CD4-positive, alpha-beta T cell (primary cell): ENCODE measurements around the gene WDR13. TPM values are rescaled to one million over a fixed set of nuclear protein-coding genes. Genes with fewer than 3 reads are reported as not detected.

Experiments
- ATAC-seq: fragments of 200-7000 bp; cut with Tn5 transposase; one replicate; pipeline ENCODE4 v1.10.0; 2022; ENCODE audit warnings: mild to moderate bottlenecking; ENCODE audit not compliant: poor library complexity
- CTCF ChIA-PET: fragments of 350-600 bp; sonication (Branson Sonifier 250); formaldehyde crosslinking; loops from one replicate; lab custom pipeline; 2021; ENCODE audit warnings: antibody characterized with exemption, inconsistent platforms; lab: Charles Lee
- POLR2A ChIA-PET: fragments of 350-600 bp; sonication (Branson Sonifier 250); formaldehyde crosslinking; loops from one replicate; lab custom pipeline; 2021; ENCODE audit warnings: antibody characterized with exemption, inconsistent platforms; lab: Charles Lee
- DNase-seq, 14 experiments: peaks; one replicate each; pipeline ENCODE4 v3.0.0-alpha.2; 2013 to 2020; ENCODE audit warnings: mixed read lengths in 2 of 14
- H3K27ac ChIP-seq, 2 donors: one replicate each; pipeline versions ENCODE4 v1.5.1 to v1.7.0; 2013; ENCODE audit warnings: low read length in 2 of 2, low read depth in 1 of 2, mild to moderate bottlenecking in 1 of 2
- H3K27me3 ChIP-seq, 2 experiments: 1 replicate in 1 of 2; 2 replicates in 1 of 2; pipeline versions ENCODE4 v1.6.1 to v1.7.0; 2013; ENCODE audit warnings: low read length in 2 of 2, control low read depth in 1 of 2, mild to moderate bottlenecking in 1 of 2, moderate library complexity in 1 of 2; ENCODE audit not compliant: insufficient read depth in 2 of 2, control insufficient read depth in 1 of 2
- H3K36me3 ChIP-seq: one replicate; pipeline ENCODE4 v1.6.1; 2013; ENCODE audit warnings: low read length, control low read depth; ENCODE audit not compliant: insufficient read depth
- H3K4me1 ChIP-seq: one replicate; pipeline ENCODE4 v1.6.1; 2013; ENCODE audit warnings: low read length, control low read depth; ENCODE audit not compliant: insufficient read depth
- H3K4me3 ChIP-seq: one replicate; pipeline ENCODE4 v1.5.1; 2013; ENCODE audit warnings: mild to moderate bottlenecking, low read length, moderate library complexity
- H3K9me3 ChIP-seq, 2 experiments: 1 replicate in 1 of 2; 2 replicates in 1 of 2; pipeline versions ENCODE4 v1.6.1 to v1.7.0; 2013; ENCODE audit warnings: low read length in 2 of 2, mild to moderate bottlenecking in 2 of 2, control low read depth in 1 of 2, moderate library complexity in 1 of 2; ENCODE audit not compliant: control insufficient read depth in 1 of 2, insufficient read depth in 1 of 2
- H3K27ac Mint-ChIP-seq: one replicate; pipeline ENCODE4 v1.8.0; 2020; ENCODE audit warnings: mixed read lengths
- H3K27me3 Mint-ChIP-seq: one replicate; pipeline ENCODE4 v1.8.0; 2021; ENCODE audit warnings: mixed read lengths
- H3K36me3 Mint-ChIP-seq: one replicate; pipeline ENCODE4 v1.8.0; 2021; ENCODE audit warnings: low read depth, mixed read lengths
- H3K4me1 Mint-ChIP-seq: one replicate; pipeline ENCODE4 v1.8.0; 2021; ENCODE audit warnings: low read depth, mixed read lengths
- H3K4me3 Mint-ChIP-seq: one replicate; pipeline ENCODE4 v1.8.0; 2020; ENCODE audit warnings: mild to moderate bottlenecking, mixed read lengths
- H3K9me3 Mint-ChIP-seq: one replicate; pipeline ENCODE4 v1.8.0; 2020; ENCODE audit warnings: mixed read lengths
- CTCF ChIP-seq: fragments of 200-600 bp; IDR thresholded peaks from one replicate; pipeline ENCODE4 v1.8.0; 2022; ENCODE audit warnings: antibody characterized with exemption, mild to moderate bottlenecking
- intact Hi-C, 2 experiments: fragments of 100-400 bp; cut with DNase I in 1 of 2; cut with micrococcal nuclease in 1 of 2; formaldehyde crosslinking; loops; one replicate each; pipeline versions ENCODE4 v1.15.1 to v1.9.0; 2023 to 2025; cut with DNase I, micrococcal nuclease
- total RNA-seq, 174 experiments: library from RNA in 2 of 174; stranded (reverse) in 2 of 174; gene quantifications; one replicate each; pipeline ENCODE4 v1.2.3 and lab custom pipeline; 2021 to 2026

The WDR13 gene
- total RNA-seq, 2 experiments from 2014 or later = 37.9 to 43.4 TPM

- ChIA-PET POLR2A (interaction anchor here (0.7 to 1.6 kb wide), 5 partner anchors 58 to 325 kb away, joined by 3 to 7 read pairs (median 5); partner anchors contain the start of genes HDAC6, OTUD5 and RBM3), CTCF (interaction anchor here (0.6 to 1.3 kb wide), 2 partner anchors 16 to 1394 kb away, joined by 3 read pairs; no protein-coding TSS in a partner anchor)
- TF ChIP-seq CTCF = no peak
- no peaks in the 10 kb centered on the region for H3K9me3 Mint-ChIP-seq
- Histone ChIP-seq H3K27me3 (no peaks in the 10 kb centered on the region), H3K36me3 (no peaks in the 10 kb centered on the region), H3K27ac (no peak overlapping the region), H3K9me3 (no peaks in the 10 kb centered on the region), H3K4me1 (peaks cover 13% of the 10 kb centered on the region), H3K4me3 (no peak overlapping the region)
- no peak overlapping the region for H3K27ac Mint-ChIP-seq
- H3K36me3 Mint-ChIP-seq = no peaks in the 10 kb centered on the region
- no peaks in the 10 kb centered on the region for H3K27me3 Mint-ChIP-seq
- ATAC-seq = no peak
- peaks cover 11% of the 10 kb centered on the region for H3K4me1 Mint-ChIP-seq
- intact Hi-C loops = loop anchor here in 1 of 2 experiments (10.0 kb wide), 1 partner anchor 1693 kb away; no protein-coding TSS in a partner anchor
- H3K4me3 Mint-ChIP-seq = no peak overlapping the region
- no peak for DNase-seq
Measured at GRCh38 chrX:48632207-48632606, 34.9 kb downstream of the WDR13 start.

- POLR2A ChIA-PET = no interaction called here
- TF ChIP-seq CTCF = no peak
- no peaks in the 10 kb centered on the region for H3K27me3 Mint-ChIP-seq
- H3K27ac ChIP-seq = no peak overlapping the region
- ATAC-seq = no peak
- CTCF ChIA-PET = no interaction called here
- H3K36me3 Mint-ChIP-seq = no peaks in the 10 kb centered on the region
- no peak overlapping the region for H3K4me3 Mint-ChIP-seq
- H3K9me3 Mint-ChIP-seq = no peaks in the 10 kb centered on the region
- H3K27me3 ChIP-seq = no peaks in the 10 kb centered on the region
- intact Hi-C loops = loop anchor here in 1 of 2 experiments (10.0 kb wide), 1 partner anchor 1688 kb away; no protein-coding TSS in a partner anchor
- no peaks in the 10 kb centered on the region for H3K36me3 ChIP-seq
- H3K4me1 ChIP-seq = peaks cover 12% of the 10 kb centered on the region
- DNase-seq = no peak
- H3K4me3 ChIP-seq = no peak overlapping the region
- no peak overlapping the region for H3K27ac Mint-ChIP-seq
- H3K9me3 ChIP-seq = no peaks in the 10 kb centered on the region
- peaks cover 9% of the 10 kb centered on the region for H3K4me1 Mint-ChIP-seq
Measured at GRCh38 chrX:48636301-48636700, 39.0 kb downstream of the WDR13 start.

DNA sequence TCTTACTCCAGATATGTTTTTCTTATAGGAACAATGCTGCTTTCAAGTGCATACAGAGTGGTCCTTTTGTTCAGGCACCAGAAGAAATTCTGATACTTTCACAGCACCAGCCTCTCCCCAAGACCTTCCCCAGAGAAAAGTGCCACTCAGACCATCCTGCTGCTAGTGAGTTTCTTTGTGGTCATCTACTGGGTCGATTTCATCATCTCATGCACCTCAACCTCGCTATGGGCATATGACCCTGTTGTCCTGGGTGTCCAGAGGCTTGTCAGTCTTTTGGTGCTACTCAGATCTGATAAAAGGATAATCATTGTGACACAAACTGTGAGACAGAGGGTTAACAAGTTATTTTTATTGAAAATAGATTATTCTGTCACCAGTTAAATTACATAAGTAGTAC, 39.5 kb downstream of the WDR13 start:
- Mint-ChIP-seq H3K9me3 (no peaks in the 10 kb centered on the region), H3K4me3 (no peak overlapping the region), H3K4me1 (peaks cover 4% of the 10 kb centered on the region), H3K36me3 (no peaks in the 10 kb centered on the region), H3K27ac (no peak overlapping the region), H3K27me3 (no peaks in the 10 kb centered on the region)
- ATAC-seq (no peak), DNase-seq (no peak)
- ChIA-PET CTCF (no interaction called here), POLR2A (interaction anchor here (0.7 kb wide), 1 partner anchor 319 kb away, joined by 3 read pairs; no protein-coding TSS in a partner anchor)
- no peak for TF ChIP-seq CTCF
- H3K27me3 ChIP-seq = no peaks in the 10 kb centered on the region
- H3K27ac ChIP-seq = no peak overlapping the region
- H3K4me3 ChIP-seq = no peak overlapping the region
- peaks cover 7% of the 10 kb centered on the region for H3K4me1 ChIP-seq
- intact Hi-C loops = loop anchor here in 1 of 2 experiments (10.0 kb wide), 1 partner anchor 1688 kb away; no protein-coding TSS in a partner anchor
- H3K9me3 ChIP-seq = no peaks in the 10 kb centered on the region
- H3K36me3 ChIP-seq = no peaks in the 10 kb centered on the region
